ENCODE measurements around the gene ATPAF2. TPM values are rescaled to one million over a fixed set of nuclear protein-coding genes. Genes with fewer than 3 reads are reported as not detected.

The ATPAF2 gene
- total RNA-seq, 2 donors from 2014 or later, result 31.4 to 50.8 TPM

DNA sequence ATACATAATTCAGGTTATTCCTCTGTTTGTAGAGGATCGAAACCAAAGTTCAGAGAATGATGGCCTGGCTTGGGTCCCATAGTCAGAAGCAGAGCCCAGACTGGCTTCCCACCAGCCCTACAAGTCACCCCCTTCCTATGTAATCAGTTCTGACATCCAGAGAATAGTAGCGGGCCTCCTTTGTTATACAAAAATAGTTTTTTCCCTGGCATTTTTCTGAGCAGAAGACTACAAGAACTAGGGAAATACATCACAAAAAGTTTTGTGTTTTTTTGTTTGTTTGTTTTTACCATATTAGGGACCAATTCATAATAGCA lies 19.2 kb downstream of the ATPAF2 start:
- H3K27me3 ChIP-seq (ENCODE audit: control insufficient read depth, insufficient read depth, low read length, poor library complexity, severe bottlenecking), result no peaks in the 10 kb centered on the region
- H3K27ac ChIP-seq (ENCODE audit: low read depth, low read length), result no peak overlapping the region
- no peak overlapping the region for H3K4me3 Mint-ChIP-seq
- TF ChIP-seq, protein P1, sequence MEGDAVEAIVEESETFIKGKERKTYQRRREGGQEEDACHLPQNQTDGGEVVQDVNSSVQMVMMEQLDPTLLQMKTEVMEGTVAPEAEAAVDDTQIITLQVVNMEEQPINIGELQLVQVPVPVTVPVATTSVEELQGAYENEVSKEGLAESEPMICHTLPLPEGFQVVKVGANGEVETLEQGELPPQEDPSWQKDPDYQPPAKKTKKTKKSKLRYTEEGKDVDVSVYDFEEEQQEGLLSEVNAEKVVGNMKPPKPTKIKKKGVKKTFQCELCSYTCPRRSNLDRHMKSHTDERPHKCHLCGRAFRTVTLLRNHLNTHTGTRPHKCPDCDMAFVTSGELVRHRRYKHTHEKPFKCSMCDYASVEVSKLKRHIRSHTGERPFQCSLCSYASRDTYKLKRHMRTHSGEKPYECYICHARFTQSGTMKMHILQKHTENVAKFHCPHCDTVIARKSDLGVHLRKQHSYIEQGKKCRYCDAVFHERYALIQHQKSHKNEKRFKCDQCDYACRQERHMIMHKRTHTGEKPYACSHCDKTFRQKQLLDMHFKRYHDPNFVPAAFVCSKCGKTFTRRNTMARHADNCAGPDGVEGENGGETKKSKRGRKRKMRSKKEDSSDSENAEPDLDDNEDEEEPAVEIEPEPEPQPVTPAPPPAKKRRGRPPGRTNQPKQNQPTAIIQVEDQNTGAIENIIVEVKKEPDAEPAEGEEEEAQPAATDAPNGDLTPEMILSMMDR (conservative IDR thresholded peaks at IDR 0.05), result no peak
- H3K27ac Mint-ChIP-seq, result no peak overlapping the region
- no peak for DNase-seq
- no peak overlapping the region for H3K4me3 ChIP-seq (ENCODE audit: low read length)
- H3K4me1 Mint-ChIP-seq, result peaks cover 7% of the 10 kb centered on the region
- H3K9me3 Mint-ChIP-seq, result no peaks in the 10 kb centered on the region
- H3K36me3 ChIP-seq (ENCODE audit: control insufficient read depth, insufficient read depth, low read length), result peaks cover 79% of the 10 kb centered on the region
- H3K27me3 Mint-ChIP-seq (ENCODE audit: insufficient read depth), result no peaks in the 10 kb centered on the region
- 93 to 100% methylated on average over 1 to 2 of the region's 2 CpGs for WGBS, 2 experiments (ENCODE audit: insufficient coverage in 1 of 2, insufficient read length in 1 of 2)
- H3K4me1 ChIP-seq (ENCODE audit: control insufficient read depth, insufficient read depth, low read length), result peaks cover 13% of the 10 kb centered on the region
- H3K9me3 ChIP-seq (ENCODE audit: control insufficient read depth, low read length), result no peaks in the 10 kb centered on the region
- peaks cover 41% of the 10 kb centered on the region for H3K36me3 Mint-ChIP-seq (ENCODE audit: low read depth)
- no peak overlapping the region for H3K9ac ChIP-seq (ENCODE audit: extremely low read depth, low read length, poor library complexity, severe bottlenecking)

DNA sequence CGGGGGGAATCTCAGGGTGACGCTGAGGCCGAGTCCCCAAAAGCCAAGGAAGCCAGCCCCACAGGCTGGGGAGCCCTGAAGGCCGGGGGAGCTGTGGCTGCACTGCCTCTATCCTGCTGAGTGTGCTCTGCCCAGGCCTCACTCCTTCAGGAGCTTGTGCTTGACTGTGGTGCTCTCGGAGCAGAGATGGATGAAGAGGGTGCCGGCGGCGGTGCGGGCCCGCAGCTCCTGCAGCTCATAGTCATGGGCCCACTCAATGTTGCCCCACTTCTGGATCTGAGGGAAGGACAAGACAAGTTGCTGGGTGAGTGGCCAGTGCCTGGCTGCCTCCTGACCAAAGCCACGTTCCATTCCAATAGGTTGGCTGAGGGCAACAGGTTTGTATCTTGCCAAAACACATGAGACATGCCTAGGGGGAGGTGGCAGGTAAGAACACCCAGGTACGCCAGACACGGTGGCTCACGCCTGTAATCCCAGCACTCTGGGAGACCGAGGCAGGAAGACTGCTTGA lies 20.5 kb downstream of the ATPAF2 start:
- H3K4me1 ChIP-seq (ENCODE audit: control insufficient read depth, insufficient read depth, low read length), result peaks cover 13% of the 10 kb centered on the region
- H3K27me3 ChIP-seq (ENCODE audit: control insufficient read depth, insufficient read depth, low read length, poor library complexity, severe bottlenecking), result no peaks in the 10 kb centered on the region
- WGBS, 2 experiments (ENCODE audit: insufficient coverage in 1 of 2, insufficient read length in 1 of 2), result 89 to 95% methylated on average over 9 to 15 of the region's 15 CpGs
- TF ChIP-seq, protein P1 (conservative IDR thresholded peaks at IDR 0.05), result no peak
- no peaks in the 10 kb centered on the region for H3K9me3 ChIP-seq (ENCODE audit: control insufficient read depth, low read length)
- Mint-ChIP-seq H3K27ac (peak overlapping the region; percentile 56), H3K9me3 (no peaks in the 10 kb centered on the region), H3K4me1 (peaks cover 7% of the 10 kb centered on the region), H3K4me3 (no peak overlapping the region), H3K36me3 (ENCODE audit: low read depth) (peaks cover 40% of the 10 kb centered on the region), H3K27me3 (ENCODE audit: insufficient read depth) (no peaks in the 10 kb centered on the region)
- H3K9ac ChIP-seq (ENCODE audit: extremely low read depth, low read length, poor library complexity, severe bottlenecking), result no peak overlapping the region
- DNase-seq, result peak; percentile 43
- H3K36me3 ChIP-seq (ENCODE audit: control insufficient read depth, insufficient read depth, low read length), result peaks cover 78% of the 10 kb centered on the region
- H3K27ac ChIP-seq (ENCODE audit: low read depth, low read length), result no peak overlapping the region
- H3K4me3 ChIP-seq (ENCODE audit: low read length), result no peak overlapping the region

DNA sequence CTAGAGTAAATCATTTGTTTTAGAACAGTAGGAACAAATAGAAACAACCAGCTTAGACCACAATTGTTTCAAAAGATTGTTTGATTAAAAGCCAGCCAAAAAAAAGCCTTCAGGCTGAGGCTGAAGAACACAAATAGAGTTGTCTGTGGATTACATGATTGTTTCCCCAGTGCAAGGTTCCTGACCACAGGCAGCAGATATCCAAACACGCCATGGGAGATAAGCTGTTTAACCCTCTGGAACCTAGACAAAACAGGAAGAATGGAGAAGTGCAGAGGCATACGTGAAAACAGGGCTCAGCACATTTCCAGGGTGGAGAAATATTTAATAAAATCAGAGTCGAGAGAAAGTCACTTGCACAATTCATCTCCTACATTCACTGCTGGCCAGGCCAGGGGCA lies 21.0 kb downstream of the ATPAF2 start:
- WGBS, 2 experiments (ENCODE audit: insufficient coverage in 1 of 2, insufficient read length in 1 of 2), result 61 to 89% methylated on average over 3 of the region's 3 CpGs
- H3K4me3 Mint-ChIP-seq, result no peak overlapping the region
- H3K27ac Mint-ChIP-seq, result peak overlapping the region; percentile 56
- TF ChIP-seq, protein P1 (conservative IDR thresholded peaks at IDR 0.05), result no peak
- H3K9me3 ChIP-seq (ENCODE audit: control insufficient read depth, low read length), result no peaks in the 10 kb centered on the region
- H3K9me3 Mint-ChIP-seq, result no peaks in the 10 kb centered on the region
- peaks cover 13% of the 10 kb centered on the region for H3K4me1 ChIP-seq (ENCODE audit: control insufficient read depth, insufficient read depth, low read length)
- H3K36me3 Mint-ChIP-seq (ENCODE audit: low read depth), result peaks cover 44% of the 10 kb centered on the region
- DNase-seq, result no peak
- no peaks in the 10 kb centered on the region for H3K27me3 Mint-ChIP-seq (ENCODE audit: insufficient read depth)
- peaks cover 80% of the 10 kb centered on the region for H3K36me3 ChIP-seq (ENCODE audit: control insufficient read depth, insufficient read depth, low read length)
- H3K4me1 Mint-ChIP-seq, result peaks cover 7% of the 10 kb centered on the region
- no peaks in the 10 kb centered on the region for H3K27me3 ChIP-seq (ENCODE audit: control insufficient read depth, insufficient read depth, low read length, poor library complexity, severe bottlenecking)
- no peak overlapping the region for H3K27ac ChIP-seq (ENCODE audit: low read depth, low read length)
- no peak overlapping the region for H3K4me3 ChIP-seq (ENCODE audit: low read length)
- H3K9ac ChIP-seq (ENCODE audit: extremely low read depth, low read length, poor library complexity, severe bottlenecking), result no peak overlapping the region
